HG03066 (cell line): Measurements from ENCODE around the gene SKA3.
"Not testable (repeated sequence)": the region's sequence is repeated elsewhere in the genome, so short reads cannot be mapped to it uniquely, and the experiment has no call there.

ENCODE experiments used
- ATAC-seq: cut with Tn5 transposase; IDR thresholded peaks from one replicate; pipeline ENCODE4 v1.9.1; 2021; ENCODE audit warnings: low read depth; ENCODE audit not compliant: unreplicated experiment

SKA3 gene

DNA sequence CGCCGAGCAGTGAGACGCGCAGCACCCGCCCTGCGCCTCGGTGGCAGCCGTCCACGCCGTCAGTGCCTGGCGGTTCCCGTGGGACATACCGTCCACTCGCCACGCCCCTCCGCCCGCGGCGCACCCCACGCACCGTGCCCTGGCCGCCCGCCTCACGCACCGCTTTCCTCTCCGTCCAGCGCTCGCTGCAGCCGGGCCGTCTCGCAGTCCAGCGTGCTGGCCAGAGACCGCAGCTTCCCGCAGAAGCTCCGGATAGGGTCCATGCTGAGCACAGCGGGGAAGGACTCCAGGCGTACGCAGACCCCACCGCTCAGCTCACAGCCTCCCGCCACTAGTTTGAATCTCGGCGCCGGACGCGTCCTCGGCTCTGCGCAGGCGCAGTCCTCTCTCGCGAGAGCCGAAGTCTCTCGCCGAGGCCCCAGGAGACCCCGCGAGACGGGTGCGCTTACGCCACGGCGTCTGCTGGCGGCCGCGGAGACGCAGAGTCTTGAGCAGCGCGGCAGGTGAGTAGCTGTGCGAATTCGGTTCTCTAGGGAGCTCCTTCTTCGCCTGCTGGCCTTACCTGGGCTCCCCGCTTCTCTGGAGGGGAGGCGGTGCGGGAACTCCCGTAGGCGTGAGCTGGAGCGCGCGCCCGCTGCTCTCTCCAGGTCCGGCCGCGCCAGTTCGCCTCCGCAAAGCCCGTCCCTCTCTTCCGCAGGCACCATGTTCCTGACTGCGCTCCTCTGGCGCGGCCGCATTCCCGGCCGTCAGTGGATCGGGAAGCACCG lies at the start of gene SKA3, which contains the start of gene MRPL57:
SKA3 (minus strand) TSS at position 338 of the 767 bp plus-strand sequence; CDS start at position 263, 75 bp downstream.
MRPL57 (plus strand) TSS at position 444 of the 767 bp plus-strand sequence; CDS start at position 703, 259 bp downstream.
- ATAC-seq, result peak; percentile 88

DNA sequence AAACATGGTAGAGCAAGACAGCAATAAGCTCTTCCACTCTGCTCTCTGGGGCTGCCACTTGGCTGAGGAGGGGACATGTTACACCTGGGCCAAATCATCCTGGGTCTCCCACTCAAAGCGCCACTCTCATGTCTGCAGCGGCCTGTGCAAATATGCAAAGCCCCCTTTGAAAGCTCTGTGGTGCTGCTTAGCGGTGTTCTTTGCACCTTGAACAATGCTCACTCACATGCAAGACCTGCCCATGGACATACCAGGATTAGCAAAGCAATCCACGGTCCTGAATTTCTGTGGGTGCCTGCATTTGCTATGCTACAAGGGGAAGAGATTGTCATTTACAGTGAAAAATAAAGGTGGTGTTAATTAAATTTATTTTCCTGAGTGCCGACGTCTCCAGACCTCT lies 48.7 kb upstream of the SKA3 start:
- no peak for ATAC-seq

DNA sequence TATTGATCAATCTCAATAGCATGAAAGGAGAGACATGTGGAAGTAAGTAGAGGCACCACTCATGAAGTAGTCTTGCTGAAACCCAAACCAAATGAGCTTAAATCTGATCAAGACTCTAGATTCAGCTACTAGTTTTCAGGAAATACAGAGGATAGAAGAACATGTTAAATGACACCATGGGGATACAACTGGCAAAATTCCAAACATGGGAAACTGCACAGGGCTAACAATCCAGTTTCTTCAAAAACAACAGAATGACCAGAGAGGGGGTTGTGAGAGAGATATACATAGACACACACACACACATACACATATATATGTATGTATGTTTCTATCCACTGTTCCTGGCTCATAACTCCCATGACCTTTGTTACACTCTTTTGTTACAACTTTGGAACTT lies 44.9 kb upstream of the SKA3 start:
- ATAC-seq, result no peak

DNA sequence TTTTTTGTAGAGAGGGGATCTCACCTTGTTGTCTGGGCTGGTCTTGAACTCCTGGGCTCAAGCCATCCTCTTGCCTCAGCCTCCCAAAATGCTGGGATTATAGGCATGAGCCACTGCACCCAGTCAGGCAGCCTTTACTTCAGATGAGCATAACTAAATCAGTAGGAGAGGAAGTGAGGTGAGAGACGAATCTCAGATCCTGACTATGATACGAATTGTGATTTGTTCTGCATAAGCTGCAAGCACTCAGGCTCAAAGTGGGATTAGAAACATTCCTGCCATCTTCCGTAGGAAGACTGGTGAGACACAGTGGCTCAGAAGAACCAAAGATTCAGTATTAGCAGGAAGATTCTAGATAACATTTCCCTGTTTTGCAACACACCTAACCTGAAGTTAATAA lies 43.4 kb upstream of the SKA3 start:
- ATAC-seq, result not testable (repeated sequence)

DNA sequence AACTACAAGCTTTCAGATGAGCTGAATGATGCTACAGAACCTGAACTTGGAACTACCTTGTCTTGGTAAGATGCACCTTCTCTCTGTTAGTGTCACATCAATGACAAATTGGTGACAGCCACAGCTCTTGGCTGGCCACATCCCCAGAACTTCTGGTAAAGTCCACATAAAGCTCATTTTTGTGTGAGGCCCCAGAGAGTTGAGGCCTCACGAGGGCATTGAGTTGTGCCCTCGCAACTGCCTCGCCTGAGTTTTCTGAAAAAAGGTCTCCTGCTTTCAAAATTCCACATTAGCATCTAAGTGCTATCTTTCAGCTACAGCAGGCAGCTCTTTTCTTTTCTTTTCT lies 42.7 kb upstream of the SKA3 start:
- peak; percentile 38 for ATAC-seq

DNA sequence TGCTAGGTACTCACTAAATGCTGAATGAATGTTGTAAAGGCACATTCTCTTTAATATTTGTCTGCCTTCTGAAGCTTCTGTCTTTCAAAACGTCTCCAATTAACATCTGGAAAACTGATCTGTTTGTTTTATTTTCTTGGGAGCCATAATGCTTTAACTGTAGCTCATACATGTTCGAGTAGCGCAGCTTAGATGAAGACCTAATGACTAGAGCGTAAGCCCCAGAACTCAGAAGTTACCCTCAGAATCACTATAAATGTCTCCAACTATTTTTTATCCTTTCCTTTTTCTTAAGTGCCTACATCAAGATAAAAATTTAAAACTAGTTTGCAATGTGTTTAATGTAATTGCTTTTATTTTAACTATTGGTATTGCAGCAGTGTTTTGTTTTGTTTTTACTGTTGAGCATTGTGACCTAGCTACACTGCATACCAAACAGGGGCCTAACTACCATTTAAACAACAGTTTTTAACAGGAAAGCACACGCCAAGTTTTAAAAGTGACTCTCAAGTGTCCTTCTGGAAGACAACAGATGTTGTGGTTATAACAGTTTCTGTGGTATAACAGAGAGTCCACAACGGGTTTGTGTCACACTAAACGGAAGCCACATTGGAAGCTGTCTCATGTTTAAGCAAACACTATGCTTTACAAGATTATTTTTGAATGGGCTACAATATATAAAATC lies 42.1 kb upstream of the SKA3 start:
- peak; percentile 99 for ATAC-seq

DNA sequence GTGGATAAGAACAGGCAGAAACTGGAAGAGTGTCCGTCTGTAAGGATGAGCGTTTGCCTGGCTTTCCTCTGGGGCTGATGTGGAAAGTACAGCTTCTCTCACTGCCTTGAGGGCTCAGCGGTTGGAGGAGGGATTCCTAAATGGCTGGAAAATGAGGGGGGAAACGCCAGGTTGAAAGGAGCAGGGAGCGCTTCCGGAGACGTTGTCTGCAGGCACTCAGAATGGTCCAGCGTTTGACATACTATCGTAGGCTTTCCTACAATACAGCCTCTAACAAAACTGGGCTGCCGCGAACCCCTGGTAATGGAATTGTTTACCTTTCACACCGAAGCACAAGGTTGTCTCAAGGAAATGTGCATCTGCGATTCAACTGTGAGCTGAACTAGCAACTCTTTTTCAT lies 40.0 kb upstream of the SKA3 start:
- no peak for ATAC-seq

DNA sequence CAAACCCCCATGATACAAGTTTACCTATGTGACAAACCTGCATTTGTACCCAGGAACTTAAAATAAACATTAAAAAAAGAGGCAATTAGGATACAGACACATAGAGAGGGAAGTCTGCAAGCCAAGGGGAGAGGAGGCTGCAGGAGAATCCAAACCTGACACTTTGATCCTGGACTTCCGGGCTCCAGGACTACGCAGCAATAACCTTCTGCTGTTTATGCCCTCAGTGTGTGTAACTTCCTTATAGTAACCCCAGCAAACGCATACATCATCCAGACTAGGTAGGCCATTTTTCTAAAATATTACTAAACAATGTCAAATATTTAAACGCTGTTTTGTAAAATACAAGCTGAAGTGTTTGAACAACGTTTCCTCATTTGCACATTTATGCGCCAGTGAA lies 39.1 kb upstream of the SKA3 start:
- not testable (repeated sequence) for ATAC-seq

DNA sequence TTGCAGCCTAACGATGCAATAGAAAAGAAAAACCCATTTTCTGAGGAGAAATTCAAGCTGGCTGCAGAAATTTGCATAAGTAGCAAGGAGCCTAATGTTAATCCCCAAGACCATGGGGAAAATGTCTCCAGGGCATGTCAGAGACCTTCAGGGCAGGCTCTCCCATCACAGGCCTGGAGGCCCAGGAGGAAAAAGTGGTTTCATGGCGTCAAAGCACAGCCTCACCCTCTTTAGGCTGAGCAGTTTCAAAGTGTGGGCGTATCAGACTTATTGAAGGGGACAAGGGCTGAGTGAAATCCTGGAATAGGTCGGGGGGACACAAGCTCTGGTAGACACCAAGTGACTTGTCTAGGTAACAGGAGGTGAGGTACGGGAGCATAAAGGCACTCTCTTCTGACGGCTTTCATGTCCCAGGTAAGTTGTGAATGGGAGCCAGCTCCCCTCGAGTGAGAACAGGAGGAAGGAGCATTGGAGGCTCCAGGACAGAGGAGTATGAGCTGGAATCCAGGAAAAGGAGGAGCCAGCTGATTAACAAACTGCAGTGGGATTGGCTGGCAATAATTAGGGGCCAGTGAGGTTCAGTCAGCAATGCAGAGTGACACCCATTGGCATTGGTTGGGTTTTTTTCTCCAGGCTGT lies 35.9 kb upstream of the SKA3 start:
- ATAC-seq, result no peak

DNA sequence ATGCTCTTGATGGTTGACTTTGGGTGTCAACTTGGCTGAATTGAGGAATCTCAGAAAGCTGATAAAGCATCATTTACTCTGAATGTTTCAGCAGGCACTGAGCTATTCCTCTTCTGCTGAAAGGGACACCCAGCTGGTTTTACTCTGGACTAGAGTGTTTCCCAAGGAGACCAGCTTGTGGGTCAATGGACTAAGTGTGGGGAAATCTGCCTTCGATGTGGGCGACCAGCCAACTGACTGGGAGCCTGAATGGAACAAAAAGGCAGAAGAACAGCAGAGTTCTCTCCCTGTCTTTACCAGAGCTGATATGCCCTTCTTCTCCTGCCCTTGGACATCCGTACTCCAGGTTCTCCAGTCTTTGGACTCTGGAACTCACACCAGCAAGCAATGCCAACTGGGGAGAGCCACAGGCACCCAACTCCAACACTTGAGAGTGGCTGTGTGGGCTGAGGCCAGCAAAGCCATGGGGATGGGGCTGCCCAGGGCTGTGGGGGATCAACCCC lies 32.4 kb upstream of the SKA3 start:
- no peak for ATAC-seq

DNA sequence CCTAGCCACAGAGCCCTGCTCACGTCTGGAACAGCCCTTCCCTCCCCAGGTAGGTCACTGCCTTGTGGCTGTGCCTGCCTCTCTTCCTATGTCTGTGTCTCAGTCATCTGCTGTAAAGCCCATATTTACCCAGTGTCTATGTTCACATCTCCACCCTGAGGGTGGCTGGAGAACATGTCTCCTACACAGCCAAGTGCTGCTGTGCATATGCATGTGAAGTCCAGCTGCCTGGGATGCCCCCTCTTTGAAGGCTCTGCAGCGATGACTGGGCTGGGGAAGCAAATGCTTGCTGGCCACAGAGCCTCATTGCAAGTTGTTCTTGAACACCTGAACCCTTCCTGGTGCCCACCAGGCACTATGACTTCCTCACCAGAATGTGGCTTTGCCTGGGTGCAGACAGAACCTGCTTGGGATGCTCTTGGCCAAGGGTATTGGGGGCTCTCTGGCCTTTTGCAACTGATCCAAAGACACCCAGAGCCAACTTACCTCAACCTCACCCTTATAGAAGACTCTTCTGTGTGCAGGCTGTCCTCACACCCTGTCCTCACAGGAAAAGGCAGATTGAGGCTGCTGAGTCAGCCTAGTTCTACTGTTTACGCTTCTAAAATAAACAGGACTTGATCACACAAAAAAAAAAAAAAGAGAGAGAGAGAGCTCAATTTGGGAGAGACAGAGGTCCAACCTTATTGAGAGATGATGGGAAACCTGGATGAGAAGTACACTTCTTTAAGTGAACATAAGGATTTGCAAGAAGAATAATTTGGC lies 26.6 kb upstream of the SKA3 start:
- no peak for ATAC-seq

DNA sequence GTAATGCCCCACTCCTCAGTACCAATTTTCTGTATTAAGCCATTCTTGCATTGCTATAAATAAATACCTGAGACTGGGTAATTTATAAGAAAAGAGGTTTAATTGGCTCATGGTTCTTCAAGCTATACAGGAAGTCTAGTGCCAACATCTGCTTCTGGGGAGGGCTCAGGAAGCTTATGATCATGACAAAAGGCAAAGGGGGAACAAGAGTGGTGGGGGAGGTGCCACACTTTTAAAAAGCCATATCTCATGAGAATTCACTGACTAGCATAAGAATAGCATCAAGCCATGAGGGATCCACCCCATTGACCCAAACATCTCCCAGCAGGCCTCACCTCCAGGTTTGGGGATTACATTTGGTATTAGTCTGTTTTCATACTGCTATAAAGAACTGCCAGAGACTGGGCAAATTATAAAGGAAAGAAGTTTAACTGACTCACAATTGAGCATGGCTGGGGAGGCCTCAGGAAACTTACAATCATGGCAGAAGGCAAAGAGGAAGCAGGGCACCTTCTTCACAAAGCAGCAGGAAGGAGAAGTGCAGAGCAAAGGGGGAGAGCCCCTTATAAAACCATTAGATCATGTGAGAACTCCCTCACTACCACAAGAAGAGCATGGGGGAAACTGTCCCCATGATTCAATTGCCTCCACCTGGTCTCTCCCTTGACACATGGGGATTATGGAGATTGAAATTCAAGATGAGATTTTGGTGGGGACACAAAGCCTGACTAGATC lies 25.3 kb upstream of the SKA3 start:
- ATAC-seq, result not testable (repeated sequence)

DNA sequence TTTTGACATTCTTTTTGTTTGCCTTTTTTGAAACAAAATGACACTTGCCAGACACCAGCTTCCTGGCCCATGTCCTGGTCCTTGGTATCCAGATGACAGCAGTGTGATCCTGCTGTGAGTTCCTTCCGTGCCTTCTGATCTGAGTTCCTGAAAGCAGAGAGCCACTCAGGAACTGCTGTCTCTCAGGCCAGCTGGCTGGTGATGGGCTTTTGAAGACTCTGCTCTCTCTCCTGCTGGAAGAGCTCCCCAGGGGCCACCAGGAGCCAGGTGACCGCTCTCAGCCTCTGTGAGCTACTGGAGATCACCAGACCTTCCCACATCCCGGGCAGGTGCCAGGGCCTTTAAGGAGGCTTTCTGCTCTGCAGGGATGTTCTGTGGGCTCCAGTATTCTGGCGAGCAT lies 22.0 kb upstream of the SKA3 start:
- ATAC-seq, result not testable (repeated sequence)

DNA sequence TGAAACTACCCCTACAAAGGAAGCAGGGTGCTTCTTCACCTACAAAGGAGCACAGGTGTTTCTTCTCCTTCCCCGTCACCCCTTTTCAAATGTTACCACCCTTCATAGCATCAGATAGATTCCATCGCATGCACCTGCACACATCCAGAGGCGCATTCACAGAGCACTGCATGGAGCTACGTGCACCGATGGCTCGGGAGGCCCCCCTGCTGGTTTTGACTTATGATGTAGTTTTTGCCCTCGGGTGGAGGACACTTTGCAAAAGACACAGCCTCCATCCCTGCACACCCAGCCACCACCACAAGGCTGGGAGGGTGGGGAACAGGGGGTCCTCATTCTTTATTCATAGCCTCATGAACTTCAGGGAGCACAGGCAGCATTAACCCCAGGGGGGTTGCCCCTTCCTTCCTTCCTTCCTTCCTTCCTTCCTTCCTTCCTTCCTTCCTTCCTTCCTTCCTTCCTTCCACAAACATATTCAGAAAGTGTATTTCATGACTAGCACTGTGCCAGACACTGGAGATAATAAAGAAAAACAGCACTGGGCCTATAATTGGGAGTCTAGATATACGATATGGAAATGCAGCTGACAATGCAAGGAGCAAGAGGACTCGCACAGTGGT lies 21.4 kb upstream of the SKA3 start:
- ATAC-seq, result not testable (repeated sequence)

DNA sequence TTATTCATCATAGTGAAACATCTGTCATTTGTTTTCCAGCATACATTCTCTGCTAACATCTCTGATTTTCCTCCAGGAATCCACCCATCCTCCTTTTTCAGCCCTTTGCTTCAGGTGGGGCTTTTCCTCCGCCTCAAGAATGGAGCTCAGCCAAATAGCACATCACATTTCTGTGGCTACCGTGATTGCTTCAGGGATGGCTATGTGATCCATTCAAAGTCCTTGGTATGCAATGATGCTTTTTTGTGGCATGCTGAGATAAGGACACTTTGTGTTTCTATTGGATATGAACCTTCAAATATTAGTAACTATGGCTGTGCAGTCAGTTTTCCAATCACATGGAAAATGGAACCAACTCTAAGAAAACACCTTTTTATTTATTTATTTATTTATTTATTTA lies 18.4 kb upstream of the SKA3 start:
- ATAC-seq, result not testable (repeated sequence)

DNA sequence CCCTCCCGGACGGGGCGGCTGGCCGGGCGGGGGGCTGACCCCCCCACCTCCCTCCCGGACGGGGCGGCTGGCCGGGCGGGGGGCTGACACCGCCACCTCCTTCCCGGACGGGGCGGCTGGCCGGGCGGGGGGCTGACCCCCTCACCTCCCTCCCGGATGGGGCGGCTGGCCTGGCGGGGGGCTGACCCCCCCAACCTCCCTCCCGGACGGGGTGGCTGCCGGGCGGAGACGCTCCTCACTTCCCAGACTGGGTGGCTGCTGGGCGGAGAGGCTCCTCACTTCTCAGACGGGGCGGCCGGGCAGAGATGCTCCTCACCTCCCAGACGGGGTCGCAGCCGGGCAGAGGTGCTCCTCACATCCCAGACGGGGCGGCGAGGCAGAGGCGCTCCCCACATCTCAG lies 10.1 kb upstream of the SKA3 start:
- not testable (repeated sequence) for ATAC-seq

DNA sequence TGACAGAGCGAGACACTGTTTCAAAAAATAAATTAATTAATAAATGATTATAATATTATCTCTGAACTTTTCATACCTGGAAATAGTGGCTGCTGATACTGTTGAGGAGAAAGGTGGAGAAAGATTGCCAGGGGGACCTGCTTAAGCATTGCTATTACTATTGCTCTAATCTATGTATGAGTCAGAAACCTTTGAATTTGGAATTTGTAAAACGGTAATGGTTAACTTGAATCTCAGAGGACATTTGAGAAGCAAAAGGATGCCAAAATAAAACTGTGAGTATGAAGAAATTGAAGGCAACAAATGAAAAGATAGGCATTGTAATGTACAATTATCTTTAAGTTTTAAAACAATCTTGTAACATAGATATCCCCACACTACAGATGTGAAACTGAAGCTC lies 5.3 kb upstream of the SKA3 start:
- no peak for ATAC-seq

DNA sequence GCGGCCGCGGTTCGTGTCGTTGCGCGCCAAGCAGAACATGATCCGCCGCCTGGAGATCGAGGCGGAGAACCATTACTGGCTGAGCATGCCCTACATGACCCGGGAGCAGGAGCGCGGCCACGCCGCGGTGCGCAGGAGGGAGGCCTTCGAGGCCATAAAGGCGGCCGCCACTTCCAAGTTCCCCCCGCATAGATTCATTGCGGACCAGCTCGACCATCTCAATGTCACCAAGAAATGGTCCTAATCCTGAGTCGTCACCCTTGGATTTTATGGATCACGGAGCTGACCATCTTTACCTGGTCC lies 581 bp upstream of the SKA3 start:
- peak; percentile 28 for ATAC-seq

DNA sequence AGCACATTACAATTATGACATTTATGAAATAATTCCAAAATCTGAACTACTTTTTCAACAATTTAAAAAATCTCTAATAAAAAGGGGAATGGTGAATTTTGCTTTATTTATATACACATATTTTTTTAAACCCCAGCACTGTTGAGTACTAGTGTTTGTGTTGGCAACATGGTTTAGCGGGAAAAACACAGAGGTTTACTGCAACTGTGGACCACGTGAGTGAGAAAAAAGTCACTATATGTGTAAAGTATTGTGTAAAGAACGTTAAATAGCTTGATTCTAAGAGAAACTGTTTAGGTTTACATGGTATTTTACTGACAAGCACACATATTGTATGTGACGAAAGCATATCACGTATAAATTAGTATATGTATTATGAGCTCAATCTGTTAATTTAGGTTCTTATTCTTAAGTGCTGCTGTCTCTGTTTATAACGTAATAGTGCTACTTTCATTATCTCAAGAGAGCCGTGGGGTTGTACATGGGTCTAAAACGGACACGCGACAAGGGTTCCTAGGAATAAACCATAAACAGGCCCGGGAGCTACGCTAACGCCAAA lies 617 bp downstream of the SKA3 start:
- ATAC-seq, result no peak
